ENCODE data around the gene NLRP1.

NLRP1 gene

GRCh38 chr17:5552841-5553240, 31.5 kb downstream of the NLRP1 start:
- no peak for FAIRE-seq

GRCh38 chr17:5545051-5545987, 39.0 kb downstream of the NLRP1 start:
- no peak for FAIRE-seq

- FAIRE-seq = no peak
Measured at GRCh38 chr17:5544115-5544514, 40.2 kb downstream of the NLRP1 start.

GRCh38 chr17:5541610-5542202, 42.6 kb downstream of the NLRP1 start:
- FAIRE-seq = no peak

- FAIRE-seq = no peak
Measured at GRCh38 chr17:5540321-5540720, 44.0 kb downstream of the NLRP1 start.

GRCh38 chr17:5539286-5539685, 45.0 kb downstream of the NLRP1 start:
- FAIRE-seq = no peak

GRCh38 chr17:5536866-5537650, 47.3 kb downstream of the NLRP1 start:
- no peak for FAIRE-seq

GRCh38 chr17:5535436-5535835, 48.9 kb downstream of the NLRP1 start:
- FAIRE-seq = no peak

- FAIRE-seq = no peak
Measured at GRCh38 chr17:5533486-5534315, 50.6 kb downstream of the NLRP1 start.

- no peak for FAIRE-seq
Measured at GRCh38 chr17:5532581-5532980, 51.7 kb downstream of the NLRP1 start.

- no peak for FAIRE-seq
Measured at GRCh38 chr17:5531085-5531418, 53.3 kb downstream of the NLRP1 start.

- no peak for FAIRE-seq
Measured at GRCh38 chr17:5530265-5531084, 53.8 kb downstream of the NLRP1 start.

- no peak for FAIRE-seq
Measured at GRCh38 chr17:5527601-5528250, 56.6 kb downstream of the NLRP1 start.

- no peak for FAIRE-seq
Measured at GRCh38 chr17:5526821-5527598, 57.3 kb downstream of the NLRP1 start.

- FAIRE-seq = no peak
Measured at GRCh38 chr17:5523249-5523648, 61.1 kb downstream of the NLRP1 start.

GRCh38 chr17:5522476-5522875, 61.8 kb downstream of the NLRP1 start:
- FAIRE-seq = no peak

- FAIRE-seq = no peak
Measured at GRCh38 chr17:5516060-5516792, 68.1 kb downstream of the NLRP1 start.

- FAIRE-seq = no peak
Measured at GRCh38 chr17:5514976-5515375, 69.3 kb downstream of the NLRP1 start.

GRCh38 chr17:5513628-5514027, 70.7 kb downstream of the NLRP1 start:
- FAIRE-seq = no peak

All from G401.6 (cell line).